ENCODE data around the gene CISTR.

CISTR gene

DNA sequence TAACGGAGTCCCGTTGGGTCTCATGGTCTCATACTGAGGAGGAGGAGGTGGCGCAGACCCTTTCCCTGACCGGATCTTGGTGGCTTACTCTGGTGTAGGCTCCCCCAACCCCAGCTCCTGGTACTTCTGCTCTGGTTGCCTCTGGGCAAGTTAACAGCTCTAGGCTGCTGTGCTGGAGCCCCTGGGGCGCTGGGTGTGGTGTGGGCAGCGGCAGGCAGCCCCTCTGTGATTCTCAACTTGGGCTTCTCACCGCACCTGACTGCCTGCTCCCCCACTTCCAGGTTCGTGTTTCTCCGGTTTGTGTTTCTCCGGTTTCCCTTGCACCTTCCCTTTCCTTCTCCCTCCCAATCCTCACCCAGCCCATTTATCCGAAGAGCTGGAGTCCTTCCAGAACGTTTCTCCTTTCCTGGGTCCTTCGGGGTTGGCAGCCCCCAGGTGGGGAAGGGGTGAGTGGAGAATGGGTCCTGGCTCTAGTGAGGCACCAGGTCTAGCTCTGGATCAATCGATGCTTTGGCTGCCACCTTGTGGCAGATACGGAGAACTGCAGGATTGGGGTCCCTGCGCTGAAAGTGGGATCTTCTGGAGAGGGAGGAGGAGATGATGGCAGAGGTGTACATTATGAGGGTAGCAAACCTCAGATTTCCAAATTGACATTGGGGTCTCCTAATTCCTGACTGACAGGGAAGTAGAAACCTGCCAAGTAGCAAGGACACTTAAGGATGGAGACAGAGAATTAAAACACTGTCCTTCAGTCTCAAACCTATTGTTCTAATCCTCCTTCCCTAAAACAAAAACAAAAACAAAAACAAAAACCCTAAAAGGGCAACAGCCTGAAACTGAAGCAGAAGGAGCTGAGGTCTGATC is 8.3 kb downstream of the CISTR start:
- peak; percentile 45 for DNase-seq (ENCODE audit: low read depth)

DNA sequence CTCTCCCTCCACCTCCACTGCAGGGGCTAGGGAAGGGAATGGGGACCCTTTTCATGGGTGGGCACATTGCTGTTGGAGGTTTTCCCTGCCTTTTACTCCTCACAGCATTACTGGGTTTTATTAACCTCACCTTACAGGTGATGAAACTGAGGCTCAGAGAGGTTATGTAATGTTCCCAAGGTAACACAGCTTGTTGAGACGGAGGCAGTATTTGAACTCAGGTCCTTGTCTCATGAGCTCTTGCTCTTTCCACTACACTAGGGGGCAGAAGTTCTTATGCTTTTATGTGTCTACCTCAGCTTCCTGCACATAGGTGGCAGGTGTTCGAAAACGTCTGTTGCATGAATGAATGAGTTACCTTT is 11.7 kb downstream of the CISTR start:
- no peak for DNase-seq (ENCODE audit: low read depth)

DNA sequence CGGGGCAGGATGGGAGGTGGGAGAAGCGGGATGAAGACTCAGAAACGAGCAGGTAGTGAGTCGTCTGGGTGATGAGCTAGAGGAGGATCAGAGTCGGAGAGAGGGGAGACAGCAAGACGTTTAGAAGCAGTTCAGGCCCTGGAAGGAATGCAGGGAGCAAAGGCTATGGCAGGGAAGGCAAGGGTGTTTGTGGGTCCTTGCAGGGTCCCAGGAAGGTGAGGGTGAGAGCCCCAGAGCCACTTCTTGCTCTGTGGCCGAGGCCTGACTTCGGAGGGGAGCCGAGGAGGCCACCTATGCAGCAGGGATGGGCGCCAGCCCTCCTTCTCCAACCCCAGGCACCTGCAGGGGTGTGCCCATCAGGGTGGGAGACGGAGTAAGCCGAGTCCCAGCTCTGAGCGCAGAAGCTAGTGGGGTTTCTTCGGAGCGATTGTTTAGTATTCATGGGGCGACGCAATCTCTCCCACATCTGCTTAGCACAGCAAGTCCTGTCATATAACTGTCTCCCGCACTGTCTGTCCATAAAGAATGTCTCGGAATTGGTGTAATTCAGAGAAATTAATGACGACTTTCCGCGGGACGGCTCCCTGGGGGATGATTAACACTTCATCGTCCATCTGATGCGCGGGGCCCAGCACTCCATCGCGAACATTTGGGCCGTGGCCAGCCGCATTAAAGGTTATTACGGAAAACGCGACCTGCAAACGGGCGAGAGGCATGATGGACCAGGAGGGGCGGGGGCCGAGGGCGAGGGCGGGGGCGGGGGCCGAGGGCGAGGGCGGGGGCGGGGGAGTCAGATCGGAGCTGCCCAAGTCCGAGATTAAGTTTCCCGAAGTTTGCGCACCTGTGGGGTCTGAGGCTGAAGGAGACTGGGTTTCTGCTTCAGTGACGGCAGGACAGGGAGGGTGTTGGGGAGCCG is 12.3 kb downstream of the CISTR start:
- no peak for DNase-seq (ENCODE audit: low read depth)

DNA sequence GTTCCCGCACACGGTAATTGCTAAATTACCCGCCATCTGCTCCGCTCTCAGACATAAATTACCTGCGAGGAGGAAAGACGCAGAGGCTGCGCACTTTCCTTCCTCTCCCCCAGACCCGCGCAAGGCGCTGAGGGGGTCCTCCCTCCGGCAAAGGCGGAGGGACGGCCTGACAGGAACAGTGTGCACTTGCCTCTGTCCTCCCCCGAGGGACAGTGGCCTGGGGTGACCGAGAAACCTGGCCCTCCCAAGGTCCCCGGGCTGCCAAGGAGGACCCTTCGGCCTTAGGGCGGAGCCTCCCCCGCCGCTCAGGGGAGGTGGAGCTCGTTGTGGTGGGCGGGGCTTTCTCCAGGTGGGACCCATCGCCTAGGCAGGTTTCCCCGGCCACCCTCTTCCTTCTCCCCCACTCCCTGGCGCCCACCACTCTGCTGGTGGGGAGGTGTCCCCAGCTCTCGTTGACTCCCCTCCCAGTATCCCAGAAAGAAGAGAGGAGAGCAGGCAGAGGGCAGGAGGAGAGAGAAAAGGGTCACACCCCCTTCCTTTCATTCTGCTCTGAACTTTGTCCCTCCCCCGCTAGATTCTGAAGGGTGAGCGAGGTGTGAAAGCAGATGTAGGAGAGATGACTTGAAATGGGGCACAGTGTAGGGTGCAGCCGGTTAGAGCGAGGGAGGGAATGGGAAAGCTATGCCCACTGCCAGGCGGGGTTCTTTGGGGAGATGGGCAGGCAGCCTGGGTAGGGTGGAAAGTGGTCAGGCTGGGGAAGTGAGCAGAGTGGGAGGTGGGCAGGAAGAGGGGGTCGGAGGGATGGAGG is 13.2 kb downstream of the CISTR start:
- peak; percentile 24 for DNase-seq (ENCODE audit: low read depth)

DNA sequence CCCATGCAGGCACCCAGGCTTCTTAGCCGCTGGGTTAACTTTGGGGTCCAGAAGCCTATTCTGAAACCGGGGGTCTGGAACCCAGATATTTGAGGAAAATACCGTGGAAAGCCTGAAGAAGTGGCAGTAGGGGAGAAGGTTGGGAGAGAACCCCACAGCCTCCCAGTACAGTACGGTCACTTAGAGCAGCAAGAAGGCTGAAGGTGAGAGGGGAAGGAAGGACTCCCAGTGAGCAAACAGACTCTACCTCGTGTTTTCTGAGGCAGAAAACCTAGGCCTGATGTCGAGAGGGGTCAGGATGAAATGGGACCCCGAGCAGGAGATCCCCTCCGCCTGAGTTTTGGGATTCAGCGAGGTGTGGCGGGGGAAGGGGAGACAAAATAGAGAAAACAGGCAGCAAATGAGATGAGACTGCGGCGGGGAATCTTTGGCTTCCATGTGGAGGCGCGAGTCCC is 13.8 kb downstream of the CISTR start:
- DNase-seq (ENCODE audit: low read depth) = no peak

DNA sequence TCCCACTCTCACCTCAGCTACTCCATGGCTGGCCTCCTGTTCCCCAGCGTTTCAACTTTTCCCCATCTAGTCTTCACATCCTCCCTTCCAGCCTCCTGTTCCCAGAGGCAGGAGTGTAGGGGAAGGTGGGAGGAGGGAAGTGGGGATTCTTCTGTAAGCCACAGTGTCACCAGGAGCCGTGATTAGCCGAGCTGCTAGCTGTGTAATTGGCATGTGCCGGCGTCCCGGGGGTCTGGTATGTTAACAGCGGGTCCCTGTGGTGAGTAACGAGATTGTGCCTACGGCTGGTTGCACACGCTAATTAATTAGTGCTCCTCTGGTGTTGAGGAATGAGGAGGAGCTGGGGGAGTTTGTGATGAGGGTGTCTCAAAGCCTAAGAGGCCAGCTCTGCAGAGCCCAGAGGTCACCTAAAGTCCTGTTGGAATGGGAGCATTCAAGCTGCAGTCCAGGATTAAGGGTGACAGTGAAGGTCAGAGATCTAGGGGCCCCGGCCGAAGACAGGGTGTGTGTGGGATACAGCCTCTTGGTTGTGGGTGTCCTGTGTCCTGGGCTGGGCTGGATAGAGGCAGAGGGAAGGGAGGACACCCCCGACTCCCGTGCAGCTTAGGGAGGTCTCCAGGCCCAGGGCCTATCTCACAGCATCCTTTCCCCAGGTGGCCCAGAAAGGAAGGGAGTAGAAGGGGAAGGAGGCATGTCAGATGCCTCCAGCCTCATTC is 14.5 kb downstream of the CISTR start:
- no peak for DNase-seq (ENCODE audit: low read depth)

DNA sequence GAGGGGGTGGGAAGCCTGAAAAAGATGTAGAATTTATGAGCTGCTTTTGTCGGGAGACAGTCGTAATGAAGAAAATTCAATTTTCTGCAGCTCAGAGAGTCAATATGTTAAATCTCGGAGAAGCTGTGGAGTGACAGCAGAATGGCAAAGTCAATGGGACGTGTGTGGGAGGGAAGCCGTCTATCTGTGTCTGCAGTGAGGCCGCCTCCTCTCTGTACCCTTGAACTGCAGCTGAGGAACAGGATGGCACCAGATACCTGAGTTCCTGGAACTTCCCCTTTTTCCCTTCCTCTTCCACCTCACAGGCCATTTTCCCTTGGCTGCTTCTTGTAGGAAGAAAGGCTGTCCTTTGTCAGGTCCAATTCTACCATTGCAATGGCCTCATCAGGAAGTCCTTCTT is 15.2 kb downstream of the CISTR start:
- DNase-seq (ENCODE audit: low read depth) = no peak

DNA sequence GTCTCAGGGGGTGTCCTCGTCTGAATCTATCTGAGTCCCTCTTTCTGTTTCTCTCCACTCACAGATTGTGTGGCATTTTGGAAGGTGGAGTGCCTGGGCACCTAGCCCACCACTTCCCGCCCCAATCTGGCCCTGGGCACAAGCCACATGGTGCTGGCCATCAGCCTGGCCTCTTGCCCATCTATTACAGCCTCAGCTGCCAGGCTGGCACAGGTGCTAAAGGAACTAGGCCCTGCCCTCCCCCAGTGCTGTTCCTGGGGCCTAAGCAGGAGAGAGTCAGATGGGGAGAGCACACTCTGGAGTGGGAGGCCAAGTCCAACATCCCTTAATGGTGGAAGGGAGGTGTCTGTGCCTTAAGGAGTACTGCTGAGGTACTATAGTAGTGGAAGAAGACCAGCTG is 16.2 kb downstream of the CISTR start:
- no peak for DNase-seq (ENCODE audit: low read depth)

DNA sequence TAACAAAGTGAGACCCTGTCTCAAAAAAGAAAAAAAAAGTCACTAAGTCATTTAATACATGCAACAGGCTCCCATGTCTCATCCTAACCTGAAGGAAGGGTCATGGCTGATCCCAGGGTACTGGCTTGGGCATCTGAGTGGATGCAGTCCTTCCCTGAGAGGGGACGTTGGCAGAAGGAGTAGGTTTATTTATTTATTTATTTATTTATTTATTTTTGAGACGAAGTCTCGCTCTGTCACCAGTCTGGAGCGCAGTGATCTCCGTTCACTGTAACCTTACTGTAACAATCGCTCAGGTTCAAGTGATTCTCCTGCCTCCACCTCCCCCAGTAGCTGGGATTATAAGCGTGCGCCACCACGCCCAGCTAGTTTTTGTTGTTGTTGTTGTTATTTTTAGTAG is 17.4 kb downstream of the CISTR start:
- no peak for DNase-seq (ENCODE audit: low read depth)

DNA sequence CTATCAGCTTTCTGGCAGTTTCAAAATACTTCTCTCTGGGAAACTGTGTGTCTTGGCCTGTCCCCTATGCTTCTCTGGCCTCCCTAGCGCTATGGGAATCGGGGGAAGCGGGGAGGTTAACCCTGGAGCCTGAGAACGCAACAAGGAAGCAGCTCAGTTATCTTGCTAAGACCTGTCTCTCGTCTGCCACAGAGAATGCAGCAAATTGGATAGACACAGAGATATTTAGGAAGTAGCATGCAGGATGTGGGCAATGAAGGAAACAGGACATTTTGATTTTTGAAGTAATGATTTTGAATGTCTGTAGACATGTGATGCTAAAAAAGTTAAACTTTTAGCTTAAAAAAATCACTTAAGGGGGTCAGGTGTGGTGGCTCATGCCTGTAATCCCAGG is 18.0 kb downstream of the CISTR start:
- no peak for DNase-seq (ENCODE audit: low read depth)

DNA sequence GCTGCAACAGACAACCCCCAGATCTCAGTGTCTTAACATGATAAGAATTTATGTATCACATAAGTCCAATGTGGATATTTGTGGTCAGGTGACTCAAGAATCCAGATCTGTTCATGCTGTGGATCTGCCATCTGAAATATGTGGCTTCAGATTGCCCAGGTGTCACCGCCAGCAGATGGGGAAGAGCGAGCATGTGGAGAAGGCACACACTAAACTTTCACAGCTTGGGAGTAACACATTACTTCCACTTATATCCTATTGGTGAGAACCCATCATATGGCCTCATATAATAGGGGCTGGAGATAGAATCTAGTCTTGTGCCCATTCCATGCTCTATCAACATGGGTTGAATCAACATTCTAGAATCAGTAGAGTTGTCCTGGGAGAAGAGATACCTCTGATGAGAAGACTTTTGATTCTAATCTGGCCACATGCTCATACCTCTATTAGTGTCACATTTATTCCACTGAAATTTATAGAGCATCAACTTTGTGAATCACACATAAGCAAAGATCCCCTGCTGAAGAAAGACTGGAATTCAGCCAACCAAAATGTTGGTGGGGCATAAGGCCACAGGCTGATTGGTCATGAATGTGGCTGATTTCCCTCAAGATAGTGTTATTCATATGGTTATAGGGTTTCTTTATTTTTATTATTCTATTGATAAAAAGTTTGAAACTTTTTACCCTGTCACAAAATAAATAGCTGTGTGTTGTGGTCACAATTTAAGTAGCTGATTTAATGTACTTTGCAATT is 18.6 kb downstream of the CISTR start:
- DNase-seq (ENCODE audit: low read depth) = no peak

DNA sequence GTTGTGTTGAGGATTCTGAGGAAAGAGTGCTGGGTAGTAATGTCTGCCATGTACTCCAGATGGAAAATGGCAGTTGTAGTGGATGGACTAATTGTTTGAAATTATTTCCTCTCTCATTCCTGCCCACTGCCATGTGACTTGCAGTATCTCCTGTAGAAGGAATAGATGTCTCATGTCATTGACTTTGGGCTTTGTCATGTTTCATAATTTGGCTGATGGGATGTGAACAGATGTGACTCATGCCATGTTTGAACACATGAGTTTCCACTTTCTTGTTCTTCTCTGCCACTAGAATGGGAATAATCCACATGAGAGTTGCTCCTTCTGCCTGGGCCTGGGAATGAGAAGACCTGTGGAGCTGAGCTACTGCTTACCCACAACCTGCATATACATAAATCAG is 22.1 kb downstream of the CISTR start:
- DNase-seq (ENCODE audit: low read depth) = no peak

DNA sequence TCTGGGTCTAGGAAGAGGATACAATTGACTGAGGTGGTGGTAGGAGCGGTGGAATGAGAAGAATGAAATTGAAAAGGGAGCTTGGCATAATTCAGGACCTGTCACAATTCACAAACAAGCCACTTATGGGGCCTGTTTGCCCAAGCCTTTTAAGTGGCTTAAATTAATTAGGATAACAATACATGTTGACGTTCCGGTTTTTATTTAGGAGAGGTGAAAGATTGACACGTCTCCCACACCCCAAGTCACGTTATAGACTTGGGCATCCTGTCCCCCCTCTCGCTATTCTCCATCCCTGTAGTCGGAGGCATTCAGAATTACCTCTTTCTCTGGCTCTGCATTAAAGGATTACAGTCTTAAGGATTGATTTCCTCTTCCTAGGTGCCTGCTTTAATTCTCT is 23.6 kb downstream of the CISTR start:
- DNase-seq (ENCODE audit: low read depth) = no peak

DNA sequence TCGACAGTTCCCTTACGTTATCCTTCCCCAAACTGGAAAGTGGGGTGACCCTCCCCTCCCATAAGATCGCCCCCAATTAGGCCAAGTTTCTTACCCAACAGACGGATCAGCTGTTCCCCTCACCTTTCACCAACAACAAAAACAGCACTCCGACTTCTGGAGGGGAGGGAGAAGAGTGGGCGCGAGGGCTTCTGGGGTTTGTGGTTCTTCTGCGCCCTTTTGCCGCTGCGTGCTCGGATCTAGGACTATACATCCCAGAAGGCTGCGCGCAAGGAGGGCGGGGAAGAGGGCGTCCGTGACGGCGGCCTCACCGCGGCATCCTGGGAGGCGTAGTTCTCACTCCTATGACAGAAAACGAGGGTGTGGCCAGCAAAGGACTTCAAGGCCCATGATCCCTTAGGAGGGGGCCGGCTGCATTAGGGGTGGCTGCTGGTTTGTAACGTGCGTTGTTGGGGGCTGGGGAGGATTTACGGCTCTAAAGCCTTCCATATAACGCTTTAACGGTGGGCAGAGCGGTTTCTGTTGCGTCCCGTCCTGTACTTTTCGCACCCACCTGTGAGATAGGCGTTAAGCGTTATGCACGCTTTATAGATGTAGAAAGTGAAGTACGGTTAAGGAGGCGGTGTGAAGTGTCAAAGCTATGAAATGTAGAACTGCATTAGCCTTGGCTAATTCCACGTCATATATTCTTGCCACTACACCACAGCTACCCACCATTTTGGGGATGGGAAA is 24.3 kb downstream of the CISTR start, which contains the start of gene CALCOCO1:
Gene CALCOCO1, minus strand, starts transcription at position 143 of the 732 bp plus-strand sequence. CDS start 2,210 bp downstream, outside the sequence.
- DNase-seq (ENCODE audit: low read depth) = peak; percentile 96

DNA sequence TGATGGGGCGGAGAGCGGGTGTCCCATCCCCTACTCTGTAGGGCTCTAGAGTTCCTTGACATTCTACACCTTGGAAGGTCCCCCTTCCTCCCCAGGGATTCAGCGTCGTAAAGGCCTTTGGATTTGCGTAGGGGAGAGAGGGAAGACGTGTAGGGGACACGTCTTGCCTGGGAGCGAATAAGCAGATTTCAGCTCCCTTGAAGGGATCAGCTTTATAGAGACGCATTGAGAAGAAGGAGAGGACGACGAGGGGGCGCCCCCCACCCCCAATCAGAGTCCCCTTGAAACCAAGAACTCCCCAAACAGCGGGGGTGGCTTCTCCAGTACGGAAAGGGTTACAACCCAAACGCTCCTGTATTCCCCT is 24.9 kb downstream of the CISTR start:
- no peak for DNase-seq (ENCODE audit: low read depth)

DNA sequence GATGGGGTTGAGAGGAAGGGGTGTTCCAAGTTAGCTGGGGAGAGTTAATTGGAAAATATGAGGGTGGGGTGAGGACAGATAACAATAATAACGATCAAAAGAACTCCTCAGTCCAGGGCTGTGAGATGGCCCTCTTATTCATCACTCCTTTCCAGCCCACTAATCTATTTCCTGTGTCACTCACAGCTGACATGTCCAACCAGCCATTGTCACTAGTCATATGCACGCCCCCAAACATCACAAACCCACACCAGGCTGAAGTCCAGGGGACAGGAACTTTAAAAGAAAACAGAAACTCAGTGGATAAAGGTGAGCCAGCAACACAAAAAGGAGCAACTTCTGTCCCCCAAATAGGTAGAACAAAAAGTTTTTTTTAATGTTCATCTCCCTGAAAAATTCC is 25.4 kb downstream of the CISTR start:
- DNase-seq (ENCODE audit: low read depth) = no peak

DNA sequence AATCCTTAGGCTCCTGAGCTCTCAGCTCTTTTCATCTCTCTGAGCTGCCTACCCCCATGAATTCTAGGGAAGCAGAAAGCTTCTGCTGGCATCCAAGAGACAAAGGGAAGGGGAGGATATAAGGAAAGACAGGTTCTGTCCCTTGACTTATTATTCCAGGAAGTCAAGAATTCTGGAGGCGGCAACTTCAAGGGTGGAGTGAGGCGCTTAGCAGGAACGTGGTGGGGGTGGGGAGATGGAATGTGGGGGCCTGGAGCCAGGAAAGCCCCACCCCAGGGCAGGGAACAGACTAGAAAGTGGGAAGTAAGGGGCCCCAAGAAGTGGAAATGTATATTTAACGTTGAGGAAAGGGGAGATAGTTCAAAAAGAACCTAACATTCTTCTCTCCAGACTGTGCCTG is 26.0 kb downstream of the CISTR start:
- DNase-seq (ENCODE audit: low read depth) = no peak

DNA sequence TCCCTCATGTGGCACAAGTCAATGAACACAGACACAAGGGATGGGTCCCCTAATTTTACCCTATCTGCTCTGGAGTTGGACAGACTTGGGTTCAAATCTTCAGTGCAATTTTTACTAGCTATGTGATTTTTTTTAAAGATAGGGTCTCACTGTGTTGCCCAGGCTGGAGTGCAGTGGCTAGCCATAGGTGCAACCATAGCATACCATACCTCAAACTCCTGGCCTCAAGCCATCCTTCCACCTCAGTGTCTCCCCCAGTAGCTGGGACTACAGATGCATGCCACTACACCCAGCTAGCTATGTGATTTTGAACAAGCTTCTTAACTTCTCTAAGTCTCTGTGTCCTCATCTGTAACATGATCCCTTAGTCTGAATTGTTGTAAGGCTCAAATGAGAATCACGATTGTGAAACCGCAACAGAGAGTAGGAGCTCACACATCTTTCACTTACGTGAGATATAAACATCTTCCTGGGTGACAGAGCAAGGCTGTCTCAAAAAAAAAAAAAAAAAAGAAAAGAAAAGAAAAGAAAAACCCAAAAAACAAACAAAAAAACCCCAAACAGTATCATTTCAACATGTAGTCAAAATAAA is 29.2 kb downstream of the CISTR start:
- DNase-seq (ENCODE audit: low read depth) = no peak

DNA sequence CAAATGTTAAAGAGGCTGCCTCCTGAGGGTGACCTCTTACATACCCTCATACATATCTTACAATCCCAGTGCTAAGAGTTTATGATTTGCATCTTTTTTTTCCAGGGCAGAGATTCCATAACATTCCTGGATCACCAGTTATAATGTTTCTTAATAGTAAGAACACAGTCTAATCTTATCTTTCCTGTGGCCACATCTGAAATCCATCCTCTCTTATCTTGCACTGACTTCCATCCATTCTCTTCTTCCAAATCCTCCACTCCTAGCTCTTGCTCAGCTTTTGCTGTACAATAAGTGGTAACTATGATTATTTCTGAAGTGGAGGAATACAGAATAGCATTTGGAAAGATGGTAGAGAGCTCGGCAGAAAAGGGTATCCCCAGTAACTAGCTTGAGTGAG is 30.8 kb downstream of the CISTR start:
- DNase-seq (ENCODE audit: low read depth) = no peak

DNA sequence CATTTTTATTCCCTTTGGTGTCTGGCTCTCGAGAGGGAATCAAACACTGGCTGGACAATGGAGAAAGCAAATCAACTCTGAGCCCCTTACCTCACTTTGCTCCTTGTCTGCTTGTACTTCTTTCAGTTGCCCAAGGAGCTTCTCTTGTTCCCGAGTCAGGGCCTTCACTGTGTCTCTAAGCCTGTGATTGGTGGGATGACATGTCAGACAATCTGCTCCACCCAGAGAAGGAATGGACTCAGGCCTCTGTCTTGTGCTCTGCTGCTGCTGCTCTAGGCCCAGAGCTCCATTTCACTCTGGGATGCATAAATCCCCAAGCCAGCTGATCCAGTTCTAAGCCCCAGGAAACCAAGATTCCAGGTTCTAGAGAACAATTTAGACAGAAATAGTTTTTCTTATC is 32.1 kb downstream of the CISTR start:
- DNase-seq (ENCODE audit: low read depth) = no peak

All from stimulated activated CD4-positive, alpha-beta T cell treated with anti-CD3 and anti-CD28 coated beads, Interleukin-2, amount 100 ng/mL, for 4 hours (primary cell).